ENCODE data around the gene POU4F1.

Gene POU4F1

GRCh38 chr13:78606471-78607408 is 3.4 kb upstream of the POU4F1 start:
- DNase-seq, result no peak

- DNase-seq, result no peak
Observed at GRCh38 chr13:78604782-78605611, 1.6 kb upstream of the POU4F1 start.

GRCh38 chr13:78602561-78603239 is 652 bp downstream of the POU4F1 start:
- peak in 1 of 2 donors; percentile 31 for DNase-seq

- DNase-seq, result no peak
Observed at GRCh38 chr13:78601874-78602560, 1.3 kb downstream of the POU4F1 start.

- DNase-seq, result no peak
Observed at GRCh38 chr13:78601124-78601873, 2.1 kb downstream of the POU4F1 start.

- DNase-seq, result no peak
Observed at GRCh38 chr13:78600280-78600883, 3.0 kb downstream of the POU4F1 start.

- DNase-seq, result no peak
Observed at GRCh38 chr13:78599645-78600279, 3.6 kb downstream of the POU4F1 start.

GRCh38 chr13:78598966-78599644 is 4.2 kb downstream of the POU4F1 start:
- DNase-seq, result no peak

GRCh38 chr13:78598116-78598781 is 5.1 kb downstream of the POU4F1 start:
- DNase-seq, result no peak

- no peak for DNase-seq
Observed at GRCh38 chr13:78597602-78597932, 5.8 kb downstream of the POU4F1 start.

- no peak for DNase-seq
Observed at GRCh38 chr13:78596736-78597601, 6.4 kb downstream of the POU4F1 start.

GRCh38 chr13:78596399-78596735 is 7.0 kb downstream of the POU4F1 start:
- no peak for DNase-seq

GRCh38 chr13:78595495-78596398 is 7.6 kb downstream of the POU4F1 start:
- DNase-seq, result no peak

- DNase-seq, result no peak
Observed at GRCh38 chr13:78594456-78594975, 8.8 kb downstream of the POU4F1 start.

GRCh38 chr13:78593652-78594455 is 9.5 kb downstream of the POU4F1 start:
- no peak for DNase-seq

- no peak for DNase-seq
Observed at GRCh38 chr13:78593129-78593528, 10.2 kb downstream of the POU4F1 start.

GRCh38 chr13:78592584-78592983 is 10.8 kb downstream of the POU4F1 start:
- DNase-seq, result no peak

Data from CD4-positive, alpha-beta T cell treated with Interferon alpha-2 for 1 hour (primary cell).